Measurements from ENCODE around the gene PSMD2. TPM values are rescaled to one million over a fixed set of nuclear protein-coding genes. Genes with fewer than 3 reads are reported as not detected.
A peak's percentile ranks its signal among the peaks of the same experiment; 100 is the strongest.

Gene PSMD2
- total RNA-seq, 1 experiment from 2014 or later = 344 TPM

DNA sequence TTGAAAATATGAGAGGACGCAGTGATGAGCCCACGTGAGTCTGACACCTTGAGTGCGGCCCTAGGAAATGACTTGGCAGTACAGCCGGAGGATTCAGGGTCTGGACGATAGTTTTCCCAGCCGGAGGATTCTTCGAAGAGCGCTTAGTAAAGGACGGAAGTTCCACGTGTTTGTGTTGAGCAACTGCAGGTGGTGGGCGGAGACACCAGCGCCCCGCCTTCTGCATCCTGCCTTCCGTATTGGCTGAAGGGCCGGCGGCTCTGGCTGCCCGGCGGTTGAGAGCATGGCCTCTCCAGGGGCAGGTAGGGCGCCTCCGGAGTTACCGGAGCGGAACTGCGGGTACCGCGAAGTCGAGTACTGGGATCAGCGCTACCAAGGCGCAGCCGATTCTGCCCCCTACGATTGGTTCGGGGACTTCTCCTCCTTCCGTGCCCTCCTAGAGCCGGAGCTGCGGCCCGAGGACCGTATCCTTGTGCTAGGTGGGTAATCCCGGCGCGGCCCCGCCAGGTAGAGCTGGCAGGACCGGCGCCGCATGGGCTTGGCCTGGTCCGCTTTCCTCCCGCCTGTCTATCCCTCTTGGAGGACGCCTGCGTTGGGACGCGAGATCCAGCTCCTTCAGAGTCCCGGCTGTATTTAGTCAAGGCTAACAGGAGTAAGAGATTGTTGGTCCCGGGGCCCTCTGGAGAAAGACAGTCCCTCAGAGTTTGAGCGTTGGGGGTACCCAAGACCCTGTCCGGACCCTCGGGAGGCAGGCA, 49.5 kb upstream of the PSMD2 start, which contains the start of gene EEF1AKMT4:
TSS of gene EEF1AKMT4 (plus strand) at position 261 of the 755 bp plus-strand sequence. CDS start at position 284, 23 bp downstream.
- Histone ChIP-seq H4K20me1 (ENCODE audit: control insufficient read depth, insufficient read depth, insufficient read length) (no peaks in the 10 kb centered on the region), H2AK5ac (ENCODE audit: insufficient read length, low read length) (no peak within 1 kb of the TSS), H3K4me2 (ENCODE audit: insufficient read depth, insufficient read length, low read length) (peak within 1 kb of the TSS; percentile 91), H2BK20ac (ENCODE audit: low read depth, low read length, poor library complexity, severe bottlenecking) (no peak within 1 kb of the TSS), H2BK120ac (ENCODE audit: low read depth, low read length, poor library complexity, severe bottlenecking) (no peak within 1 kb of the TSS), H4K8ac (replicated peaks; ENCODE audit: insufficient read length, low read depth, low read length) (peak within 1 kb of the TSS; percentile 22), H3K79me1 (ENCODE audit: insufficient read depth, low read depth, low read length, poor library complexity, severe bottlenecking) (no peaks in the 10 kb centered on the region), H3K23ac (ENCODE audit: insufficient read length, low read depth, low read length) (no peak within 1 kb of the TSS), H3K18ac (ENCODE audit: insufficient read length, low read depth, low read length) (peak within 1 kb of the TSS; percentile 37), H3K23me2 (ENCODE audit: insufficient read length, low read depth, low read length, poor library complexity, severe bottlenecking) (peaks cover 5% of the 10 kb centered on the region), H4K91ac (ENCODE audit: insufficient read length, low read depth, low read length) (no peak within 1 kb of the TSS), H3K27me3 (ENCODE audit: insufficient read depth, low read length) (no peaks in the 10 kb centered on the region), H3K4ac (ENCODE audit: low read depth, low read length) (no peak within 1 kb of the TSS), H2BK15ac (ENCODE audit: low read depth, low read length) (no peak within 1 kb of the TSS), H3K4me1 (ENCODE audit: insufficient read depth, low read length) (no peaks in the 10 kb centered on the region), H3K56ac (ENCODE audit: insufficient read length, low read depth, low read length) (no peak within 1 kb of the TSS), H2AFZ (ENCODE audit: low read length) (peak within 1 kb of the TSS; percentile 33), H2BK12ac (ENCODE audit: insufficient read length, low read depth, low read length) (no peak within 1 kb of the TSS), H4K5ac (ENCODE audit: insufficient read length, low read depth, low read length) (peak within 1 kb of the TSS; percentile 50), H2BK5ac (ENCODE audit: insufficient read length, low read length) (peak within 1 kb of the TSS; percentile 20), H3T11ph (ENCODE audit: low read length) (no peak within 1 kb of the TSS), H3K9ac (ENCODE audit: extremely low read depth, insufficient read length, low read length) (peak within 1 kb of the TSS; percentile 88), H3K14ac (ENCODE audit: insufficient read depth, low read length) (peak within 1 kb of the TSS; percentile 27; the same call in 1 of the 2 replicates), H3K27ac (ENCODE audit: insufficient read length, low read depth, low read length) (peak within 1 kb of the TSS; percentile 66), H3K9me3 (ENCODE audit: control insufficient read depth, low read depth, low read length) (no peaks in the 10 kb centered on the region), H3K79me2 (ENCODE audit: insufficient read depth, low read length) (no peaks in the 10 kb centered on the region)
- Mint-ChIP-seq H3K36me3 (ENCODE audit: insufficient read depth in 1 of 3, low read depth in 3 of 3) (peaks cover 6 to 16% (median 12%) of the 10 kb centered on the region in 3 experiments; a peak in 6 of 7 replicates), H3K27me3 (ENCODE audit: low read depth) (no peaks in the 10 kb centered on the region), H3K4me1 (peaks cover 2 to 6% of the 10 kb centered on the region in 2 experiments; a peak in 2 of 4 replicates), H3K27ac (peak within 1 kb of the TSS; percentile 98 to 100 (median 100)), H3K9me3 (no peaks in the 10 kb centered on the region; a peak in 1 of 5 replicates), H3K4me3 (peak within 1 kb of the TSS; percentile 82 to 92)
- TF ChIP-seq, protein P1, sequence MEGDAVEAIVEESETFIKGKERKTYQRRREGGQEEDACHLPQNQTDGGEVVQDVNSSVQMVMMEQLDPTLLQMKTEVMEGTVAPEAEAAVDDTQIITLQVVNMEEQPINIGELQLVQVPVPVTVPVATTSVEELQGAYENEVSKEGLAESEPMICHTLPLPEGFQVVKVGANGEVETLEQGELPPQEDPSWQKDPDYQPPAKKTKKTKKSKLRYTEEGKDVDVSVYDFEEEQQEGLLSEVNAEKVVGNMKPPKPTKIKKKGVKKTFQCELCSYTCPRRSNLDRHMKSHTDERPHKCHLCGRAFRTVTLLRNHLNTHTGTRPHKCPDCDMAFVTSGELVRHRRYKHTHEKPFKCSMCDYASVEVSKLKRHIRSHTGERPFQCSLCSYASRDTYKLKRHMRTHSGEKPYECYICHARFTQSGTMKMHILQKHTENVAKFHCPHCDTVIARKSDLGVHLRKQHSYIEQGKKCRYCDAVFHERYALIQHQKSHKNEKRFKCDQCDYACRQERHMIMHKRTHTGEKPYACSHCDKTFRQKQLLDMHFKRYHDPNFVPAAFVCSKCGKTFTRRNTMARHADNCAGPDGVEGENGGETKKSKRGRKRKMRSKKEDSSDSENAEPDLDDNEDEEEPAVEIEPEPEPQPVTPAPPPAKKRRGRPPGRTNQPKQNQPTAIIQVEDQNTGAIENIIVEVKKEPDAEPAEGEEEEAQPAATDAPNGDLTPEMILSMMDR (conservative IDR thresholded peaks at IDR 0.05) = peak; percentile 67
- peak; percentile 100 for DNase-seq
- no CpG with 5 or more reads among the region's 54 CpGs for WGBS (ENCODE audit: extremely low coverage, insufficient read length, low lambda C conversion rate)
